ENCODE results near the gene HAPLN3. TPM values are rescaled to one million over a fixed set of nuclear protein-coding genes. Genes with fewer than 3 reads are reported as not detected.
A peak's percentile ranks its signal among the peaks of the same experiment; 100 is the strongest.
"Not testable (repeated sequence)": the region's sequence is repeated elsewhere in the genome, so short reads cannot be mapped to it uniquely, and the experiment has no call there.

Gene HAPLN3, protein sequence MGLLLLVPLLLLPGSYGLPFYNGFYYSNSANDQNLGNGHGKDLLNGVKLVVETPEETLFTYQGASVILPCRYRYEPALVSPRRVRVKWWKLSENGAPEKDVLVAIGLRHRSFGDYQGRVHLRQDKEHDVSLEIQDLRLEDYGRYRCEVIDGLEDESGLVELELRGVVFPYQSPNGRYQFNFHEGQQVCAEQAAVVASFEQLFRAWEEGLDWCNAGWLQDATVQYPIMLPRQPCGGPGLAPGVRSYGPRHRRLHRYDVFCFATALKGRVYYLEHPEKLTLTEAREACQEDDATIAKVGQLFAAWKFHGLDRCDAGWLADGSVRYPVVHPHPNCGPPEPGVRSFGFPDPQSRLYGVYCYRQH
- polyA plus RNA-seq (2013, experiment 1 of 2), result 10.2 TPM
- polyA plus RNA-seq (2013, experiment 2 of 2), result 10.7 TPM

DNA sequence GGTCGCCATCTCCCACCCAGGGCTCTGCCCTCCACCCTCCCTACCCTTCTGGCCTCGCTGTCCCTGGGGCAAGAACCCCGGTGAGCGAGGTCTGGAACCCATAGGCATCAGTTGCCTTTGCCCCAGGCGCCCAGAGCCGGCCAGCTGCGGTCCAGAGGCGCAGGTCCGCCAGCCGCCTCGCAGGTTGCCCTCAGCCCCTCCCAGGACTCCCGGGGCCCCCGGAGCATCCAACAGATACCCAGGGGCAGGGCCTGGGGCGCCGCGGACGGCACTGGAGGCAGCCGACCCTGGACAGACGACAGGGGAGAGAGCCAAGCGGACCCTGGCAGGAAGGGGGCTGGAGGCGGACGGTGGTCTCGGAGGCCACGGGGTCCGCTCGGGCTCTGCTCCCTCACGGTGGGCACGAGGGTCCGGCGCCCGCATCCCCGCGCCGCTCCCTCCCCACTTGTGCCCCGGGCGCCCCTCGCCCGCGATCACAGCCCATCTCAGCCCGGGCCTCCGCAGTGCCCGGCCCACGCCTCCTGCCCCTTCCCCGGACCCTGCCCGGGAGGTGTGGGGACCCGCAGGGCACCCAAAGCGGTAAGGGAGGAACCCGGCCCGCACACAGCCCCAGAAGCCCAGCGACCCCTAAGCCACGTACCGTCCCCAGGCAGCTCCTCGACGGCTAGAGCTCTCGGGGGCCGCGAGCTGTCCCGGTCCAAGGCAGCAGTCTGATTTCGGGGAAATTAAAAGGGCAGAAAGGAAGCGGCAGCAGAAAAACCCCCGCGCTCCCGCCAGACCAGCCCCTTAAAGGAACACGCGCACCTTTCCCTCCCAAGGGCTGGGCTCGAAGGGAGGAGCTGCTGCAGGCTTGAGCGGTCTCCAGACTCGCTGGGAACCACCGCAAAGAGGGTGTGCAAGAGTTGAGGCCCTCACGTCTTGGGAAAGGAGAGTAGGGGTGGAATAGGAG is at the start of gene HAPLN3:
Gene HAPLN3, minus strand, starts transcription at position 726 of the 949 bp plus-strand sequence. CDS start 8,246 bp downstream, outside the sequence.
- H3K27ac ChIP-seq (ENCODE audit: low read depth, low read length, severe bottlenecking), result no peak within 1 kb of the TSS
- peak within 1 kb of the TSS; percentile 39 for H3K4me3 ChIP-seq (ENCODE audit: extremely low read depth, insufficient read depth, low read length, poor library complexity, severe bottlenecking)
- no peaks in the 10 kb centered on the region for H3K9me3 ChIP-seq (ENCODE audit: control insufficient read depth, low read length)
- H3K4me1 ChIP-seq (ENCODE audit: control insufficient read depth, insufficient read depth, low read length, poor library complexity, severe bottlenecking), result peaks cover 31% of the 10 kb centered on the region
- H3K36me3 ChIP-seq (ENCODE audit: control insufficient read depth, insufficient read depth, low read length), result peaks cover 14% of the 10 kb centered on the region
- 2 to 4% methylated on average over 51 to 55 of the region's 70 CpGs for WGBS, 2 experiments (ENCODE audit: insufficient coverage in 2 of 2)

DNA sequence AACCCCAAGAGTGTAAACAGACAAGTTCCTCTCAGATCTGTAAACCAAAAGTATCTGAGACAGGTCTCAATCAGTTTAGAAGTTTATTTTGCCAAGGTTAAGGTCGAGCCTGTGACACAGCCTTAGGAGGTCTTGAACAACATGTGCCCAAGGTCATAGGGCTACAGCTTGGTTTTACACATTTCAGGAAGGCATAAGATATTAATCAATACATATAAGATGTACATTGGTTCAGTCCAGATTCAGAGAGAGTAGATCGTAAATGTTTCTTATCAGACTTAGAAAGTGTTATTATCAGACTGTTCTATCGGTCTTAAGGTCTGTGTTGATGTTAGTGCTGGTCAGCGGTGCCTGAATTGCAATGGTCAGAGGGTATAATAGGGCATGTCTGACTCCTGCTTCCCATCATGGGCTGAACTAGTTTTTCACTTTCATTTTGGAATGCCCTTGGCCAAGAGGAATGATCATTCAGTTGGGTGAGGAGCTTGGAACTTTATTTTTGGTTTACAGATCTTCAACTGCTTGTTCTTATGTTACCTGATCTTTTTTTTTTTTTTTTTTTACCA is 44.8 kb upstream of the HAPLN3 start:
- H3K9me3 ChIP-seq (ENCODE audit: control insufficient read depth, low read length), result no peaks in the 10 kb centered on the region
- no peaks in the 10 kb centered on the region for H3K4me1 ChIP-seq (ENCODE audit: control insufficient read depth, insufficient read depth, low read length, poor library complexity, severe bottlenecking)
- H3K4me3 ChIP-seq (ENCODE audit: extremely low read depth, insufficient read depth, low read length, poor library complexity, severe bottlenecking), result no peak overlapping the region
- H3K27ac ChIP-seq (ENCODE audit: low read depth, low read length, severe bottlenecking), result no peak overlapping the region
- WGBS, 2 experiments (ENCODE audit: insufficient coverage in 2 of 2), result 92 to 100% methylated on average over 3 of the region's 4 CpGs
- no peaks in the 10 kb centered on the region for H3K36me3 ChIP-seq (ENCODE audit: control insufficient read depth, insufficient read depth, low read length)

DNA sequence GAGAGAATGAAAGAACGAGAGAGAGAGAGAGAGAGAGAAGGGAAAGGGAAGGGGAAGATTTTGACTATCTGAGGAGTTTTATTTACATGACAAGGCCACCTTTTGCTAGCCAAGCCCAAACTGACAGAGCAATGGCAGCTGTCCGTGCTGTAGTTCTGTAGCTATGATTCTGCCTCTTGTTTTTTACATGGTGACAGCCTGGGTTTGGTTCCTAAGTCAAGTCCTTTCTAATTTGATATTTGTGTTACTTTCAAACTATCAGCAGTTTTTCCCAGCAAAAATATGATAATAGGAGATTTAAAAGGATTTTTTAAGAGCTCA is 44.1 kb upstream of the HAPLN3 start:
- H3K36me3 ChIP-seq (ENCODE audit: control insufficient read depth, insufficient read depth, low read length), result no peaks in the 10 kb centered on the region
- H3K27ac ChIP-seq (ENCODE audit: low read depth, low read length, severe bottlenecking), result no peak overlapping the region
- no peaks in the 10 kb centered on the region for H3K4me1 ChIP-seq (ENCODE audit: control insufficient read depth, insufficient read depth, low read length, poor library complexity, severe bottlenecking)
- H3K4me3 ChIP-seq (ENCODE audit: extremely low read depth, insufficient read depth, low read length, poor library complexity, severe bottlenecking), result no peak overlapping the region
- peaks cover 1% of the 10 kb centered on the region for H3K9me3 ChIP-seq (ENCODE audit: control insufficient read depth, low read length)
- WGBS, 2 experiments (ENCODE audit: insufficient coverage in 2 of 2), result 71 to 84% methylated on average over 2 of the region's 2 CpGs

DNA sequence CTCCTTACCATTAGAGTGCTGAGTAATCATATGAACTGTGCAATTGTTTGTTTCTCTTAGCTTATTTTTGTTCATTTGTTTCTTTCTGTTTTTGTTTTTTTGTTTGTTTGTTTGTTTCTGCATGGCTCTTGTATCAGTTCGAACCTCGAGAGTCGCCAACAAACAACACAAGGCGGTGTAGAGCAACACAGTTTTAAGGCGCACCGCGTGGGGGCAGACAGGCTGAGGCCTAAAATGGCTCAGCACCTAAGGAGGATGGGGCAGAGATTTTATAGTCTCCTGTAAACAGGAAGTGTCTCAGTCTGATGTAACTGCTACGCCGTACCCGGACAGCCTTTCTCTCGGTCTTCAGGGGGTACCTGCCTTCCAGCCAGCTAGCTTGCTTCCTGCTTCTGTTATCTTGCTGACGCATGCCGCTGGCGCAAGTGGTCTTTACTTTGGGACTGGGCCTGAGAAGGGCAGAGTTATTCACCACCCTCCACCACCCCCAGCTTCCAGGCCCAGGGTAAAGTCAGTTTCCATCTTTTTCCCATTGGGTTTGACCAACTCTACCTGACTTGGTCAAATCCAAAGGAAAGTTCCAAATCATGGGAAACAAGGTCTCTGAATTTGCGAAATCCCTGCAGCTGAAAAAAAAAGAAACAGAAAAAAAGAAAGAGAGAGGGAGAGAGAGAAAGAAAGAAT is 43.6 kb upstream of the HAPLN3 start:
- WGBS, 2 experiments (ENCODE audit: insufficient coverage in 2 of 2), result 92 to 97% methylated on average over 12 to 14 of the region's 15 CpGs
- Histone ChIP-seq H3K4me1 (ENCODE audit: control insufficient read depth, insufficient read depth, low read length, poor library complexity, severe bottlenecking) (no peaks in the 10 kb centered on the region), H3K9me3 (ENCODE audit: control insufficient read depth, low read length) (peaks cover 6% of the 10 kb centered on the region), H3K36me3 (ENCODE audit: control insufficient read depth, insufficient read depth, low read length) (no peaks in the 10 kb centered on the region), H3K27ac (ENCODE audit: low read depth, low read length, severe bottlenecking) (no peak overlapping the region), H3K4me3 (ENCODE audit: extremely low read depth, insufficient read depth, low read length, poor library complexity, severe bottlenecking) (no peak overlapping the region)

DNA sequence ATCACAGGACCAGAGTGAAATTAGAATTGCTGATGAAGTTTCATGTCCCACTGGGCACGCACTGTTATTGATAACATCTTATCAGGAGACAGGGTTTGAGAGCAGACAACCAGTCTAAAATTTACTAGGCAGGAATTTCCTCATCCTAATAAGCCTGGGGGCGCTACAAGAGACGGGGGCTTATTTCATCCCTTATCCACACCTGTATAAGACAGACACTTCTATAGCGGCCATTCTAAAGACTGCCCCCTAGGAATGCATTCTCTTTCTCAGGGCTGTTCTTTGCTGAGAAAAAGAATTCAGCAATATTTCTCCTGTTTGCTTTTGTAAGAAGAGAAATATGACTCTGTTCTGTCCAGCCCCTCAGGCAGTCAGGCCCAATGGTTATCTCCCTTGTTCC is 39.1 kb upstream of the HAPLN3 start:
- peaks cover 11% of the 10 kb centered on the region for H3K9me3 ChIP-seq (ENCODE audit: control insufficient read depth, low read length)
- not testable (repeated sequence) for H3K27ac ChIP-seq (ENCODE audit: low read depth, low read length, severe bottlenecking); H3K4me1 ChIP-seq (ENCODE audit: control insufficient read depth, insufficient read depth, low read length, poor library complexity, severe bottlenecking); H3K4me3 ChIP-seq (ENCODE audit: extremely low read depth, insufficient read depth, low read length, poor library complexity, severe bottlenecking); H3K36me3 ChIP-seq (ENCODE audit: control insufficient read depth, insufficient read depth, low read length)
- WGBS, 2 experiments (ENCODE audit: insufficient coverage in 2 of 2), result 98 to 100% methylated on average over 3 to 4 of the region's 4 CpGs

DNA sequence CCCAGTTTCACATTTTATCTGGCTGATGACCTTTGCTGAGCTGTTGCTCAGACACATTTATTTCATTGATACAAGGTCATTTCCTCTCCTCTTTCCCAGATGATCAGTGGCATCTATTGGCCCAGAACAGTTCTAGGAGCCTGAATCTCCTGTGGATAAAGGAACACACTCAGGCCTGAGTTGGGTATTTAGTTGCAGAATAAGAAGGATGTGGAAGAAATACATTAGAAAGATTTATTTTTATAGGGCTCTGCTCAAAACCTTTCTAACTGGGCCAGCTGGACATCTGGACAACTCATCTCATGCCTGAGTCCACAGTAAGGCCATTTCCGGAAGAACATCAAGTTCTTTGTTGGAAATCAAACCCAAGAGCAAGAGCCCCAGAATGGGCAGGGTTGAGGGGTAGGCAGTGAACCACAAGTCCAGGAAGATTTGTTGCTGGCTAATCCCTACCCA is 37.6 kb upstream of the HAPLN3 start:
- 90 to 100% methylated on average over 1 of the region's 1 CpG for WGBS, 2 experiments (ENCODE audit: insufficient coverage in 2 of 2)
- Histone ChIP-seq H3K9me3 (ENCODE audit: control insufficient read depth, low read length) (peaks cover 16% of the 10 kb centered on the region), H3K27ac (ENCODE audit: low read depth, low read length, severe bottlenecking) (no peak overlapping the region), H3K36me3 (ENCODE audit: control insufficient read depth, insufficient read depth, low read length) (no peaks in the 10 kb centered on the region), H3K4me3 (ENCODE audit: extremely low read depth, insufficient read depth, low read length, poor library complexity, severe bottlenecking) (no peak overlapping the region), H3K4me1 (ENCODE audit: control insufficient read depth, insufficient read depth, low read length, poor library complexity, severe bottlenecking) (no peaks in the 10 kb centered on the region)

DNA sequence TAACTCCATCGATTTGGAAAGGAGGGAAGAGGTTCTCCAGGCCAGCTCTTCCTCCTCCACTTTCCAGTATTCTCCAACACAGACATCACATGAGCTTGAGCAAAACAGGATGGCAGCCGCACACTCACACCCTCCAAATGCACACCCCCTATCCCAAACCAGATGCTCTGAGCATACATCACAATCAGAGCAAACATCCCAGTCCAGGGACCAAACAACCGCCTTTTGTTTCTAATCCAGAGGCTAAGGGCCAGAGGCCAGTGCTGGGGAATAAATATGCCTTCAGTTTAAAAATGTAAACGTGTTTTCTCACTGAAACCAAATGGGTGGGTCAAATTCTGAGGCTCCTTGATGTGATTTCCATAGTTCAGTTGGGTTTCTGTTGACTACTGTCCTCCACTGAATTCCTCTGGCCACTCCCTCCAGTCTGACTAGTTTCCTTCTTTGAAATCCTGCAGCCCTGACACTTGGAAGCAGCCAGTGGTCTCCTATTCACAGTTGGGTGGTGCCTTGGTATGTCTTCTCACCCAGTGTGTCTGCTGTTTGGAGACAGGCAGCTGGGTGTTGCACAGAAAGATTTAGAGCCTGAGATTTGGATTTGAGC is 37.0 kb upstream of the HAPLN3 start:
- no peak overlapping the region for H3K4me3 ChIP-seq (ENCODE audit: extremely low read depth, insufficient read depth, low read length, poor library complexity, severe bottlenecking)
- H3K4me1 ChIP-seq (ENCODE audit: control insufficient read depth, insufficient read depth, low read length, poor library complexity, severe bottlenecking), result no peaks in the 10 kb centered on the region
- 67 to 74% methylated on average over 1 to 3 of the region's 4 CpGs for WGBS, 2 experiments (ENCODE audit: insufficient coverage in 2 of 2)
- no peak overlapping the region for H3K27ac ChIP-seq (ENCODE audit: low read depth, low read length, severe bottlenecking)
- H3K36me3 ChIP-seq (ENCODE audit: control insufficient read depth, insufficient read depth, low read length), result no peaks in the 10 kb centered on the region
- peaks cover 19% of the 10 kb centered on the region for H3K9me3 ChIP-seq (ENCODE audit: control insufficient read depth, low read length)

DNA sequence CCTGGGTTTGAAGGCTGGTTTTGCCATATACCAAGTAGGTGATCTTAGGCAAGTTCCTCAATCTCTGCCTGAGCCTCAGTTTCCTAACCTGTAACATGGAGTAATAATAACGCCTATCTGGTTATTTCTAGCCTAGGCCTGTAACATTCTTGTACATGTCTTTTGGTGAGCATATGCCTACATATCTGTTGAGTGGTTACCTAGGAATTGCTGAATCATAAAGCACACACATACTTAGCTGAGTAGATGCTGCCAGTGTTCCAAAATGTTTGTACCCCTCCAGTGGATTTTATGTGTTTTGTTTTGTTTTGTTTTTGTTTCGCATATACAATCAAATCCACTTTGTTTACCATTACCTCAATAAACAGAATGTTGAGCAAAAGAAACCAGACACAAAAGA is 35.2 kb upstream of the HAPLN3 start:
- WGBS, 2 experiments (ENCODE audit: insufficient coverage in 2 of 2), result no CpG with 5 or more reads among the region's 2 CpGs
- H3K27ac ChIP-seq (ENCODE audit: low read depth, low read length, severe bottlenecking), result no peak overlapping the region
- no peak overlapping the region for H3K4me3 ChIP-seq (ENCODE audit: extremely low read depth, insufficient read depth, low read length, poor library complexity, severe bottlenecking)
- peaks cover 19% of the 10 kb centered on the region for H3K9me3 ChIP-seq (ENCODE audit: control insufficient read depth, low read length)
- no peaks in the 10 kb centered on the region for H3K4me1 ChIP-seq (ENCODE audit: control insufficient read depth, insufficient read depth, low read length, poor library complexity, severe bottlenecking)
- H3K36me3 ChIP-seq (ENCODE audit: control insufficient read depth, insufficient read depth, low read length), result no peaks in the 10 kb centered on the region

DNA sequence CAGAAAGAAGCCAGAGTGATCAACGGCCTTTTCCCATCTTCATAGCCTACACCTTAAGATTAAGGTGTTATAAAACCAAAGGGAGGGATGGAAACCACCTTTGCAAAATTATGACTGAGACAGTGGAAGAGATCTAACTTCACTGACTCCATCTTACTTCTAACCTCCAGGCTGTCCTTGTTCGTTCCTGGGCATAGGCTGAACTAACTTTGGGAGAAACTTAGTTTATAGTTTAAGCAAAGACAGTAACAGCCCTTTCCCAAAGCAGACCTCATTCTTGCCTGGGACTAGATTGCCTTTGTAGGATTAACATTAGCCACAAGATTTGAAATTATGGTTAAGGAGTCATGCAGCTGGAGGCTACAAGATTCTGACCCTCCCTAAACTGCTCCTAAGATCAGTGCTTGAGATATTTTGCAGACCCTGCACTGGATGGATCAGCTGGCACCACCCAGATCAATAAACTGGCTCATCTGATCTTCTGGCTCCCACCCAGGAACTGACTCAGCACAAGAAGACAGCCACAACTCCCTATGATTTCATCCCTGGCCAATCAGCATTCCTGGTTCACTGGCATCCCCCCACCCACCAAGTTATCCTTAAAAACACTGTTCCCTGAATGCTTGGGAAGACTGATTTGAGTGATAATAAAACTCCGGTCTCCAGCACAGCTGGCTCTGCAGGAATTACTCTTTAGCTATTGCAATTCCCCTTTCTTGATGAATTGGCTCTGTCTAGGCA is 34.2 kb upstream of the HAPLN3 start:
- WGBS, 2 experiments (ENCODE audit: insufficient coverage in 2 of 2), result no CpG with 5 or more reads among the region's 3 CpGs
- not testable (repeated sequence) for H3K4me1 ChIP-seq (ENCODE audit: control insufficient read depth, insufficient read depth, low read length, poor library complexity, severe bottlenecking)

More for the DNA sequence above, 34.2 kb upstream of the HAPLN3 start:
- not testable (repeated sequence) for H3K27ac ChIP-seq (ENCODE audit: low read depth, low read length, severe bottlenecking); H3K36me3 ChIP-seq (ENCODE audit: control insufficient read depth, insufficient read depth, low read length); H3K4me3 ChIP-seq (ENCODE audit: extremely low read depth, insufficient read depth, low read length, poor library complexity, severe bottlenecking)
- peaks cover 18% of the 10 kb centered on the region for H3K9me3 ChIP-seq (ENCODE audit: control insufficient read depth, low read length)
